A549 (cell line): ENCODE results near the gene AP2B1.

Experiments used
- FOSL2 ChIP-seq, 2 experiments: fragments of 450-650 bp in 1 of 2; fragments of >200 bp in 1 of 2; sonication (Bioruptor Twin) in 1 of 2; formaldehyde crosslinking; IDR thresholded peaks; 2 replicates each; pipeline versions ENCODE4 v1.5.0 to v1.6.1; 2016 to 2020; ENCODE audit warnings: mild to moderate bottlenecking in 1 of 2, moderate library complexity in 1 of 2
- KDM1A ChIP-seq: fragments of 200-600 bp; sonication (generic); IDR thresholded peaks from 2 replicates; pipeline ENCODE4 v1.6.1; 2016; ENCODE audit warnings: low read depth, mild to moderate bottlenecking
- PHF8 ChIP-seq: fragments of 200-600 bp; sonication (generic); IDR thresholded peaks from 2 replicates; pipeline ENCODE4 v1.6.1; 2016; ENCODE audit warnings: low read depth, mild to moderate bottlenecking, antibody characterized with exemption, moderate library complexity, borderline replicate concordance
- TF ChIP-seq, protein P1 (sequence below): fragments of >200 bp; sonication (Bioruptor Twin); formaldehyde crosslinking; IDR thresholded peaks from 3 replicates; pipeline ENCODE4 v1.5.1; 2016

DNA sequence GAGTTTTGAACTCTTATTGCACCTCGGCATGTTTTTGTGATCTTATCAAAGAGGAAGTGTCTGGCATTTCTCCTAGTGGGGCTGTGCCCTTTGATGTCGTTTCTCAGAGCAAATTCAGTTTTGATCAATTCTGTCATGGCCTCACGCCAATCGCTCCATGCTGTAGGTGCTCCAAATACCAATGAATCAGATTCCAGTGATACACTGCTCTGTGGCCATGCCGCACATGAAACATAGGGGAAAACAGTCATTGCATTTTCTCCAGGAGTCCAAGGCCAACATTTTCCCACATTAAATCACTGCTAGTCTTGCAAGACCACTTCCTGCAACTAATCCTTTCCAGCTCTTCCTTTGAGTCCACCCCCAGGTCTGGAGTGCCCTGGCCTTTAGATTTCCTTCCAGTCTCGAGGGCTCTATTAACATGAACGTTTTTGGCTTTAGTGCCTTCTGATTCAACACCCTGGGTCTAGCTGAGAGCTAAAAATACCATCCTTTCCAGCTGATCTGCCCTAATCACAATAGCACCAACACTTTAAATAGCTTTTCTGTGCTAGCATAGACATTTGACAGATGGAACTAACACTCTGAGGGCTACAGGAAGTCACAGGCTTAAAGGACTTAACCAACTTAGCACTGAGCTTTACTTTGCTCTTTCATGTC is 126.1 kb downstream of the AP2B1 start:
- TF ChIP-seq, protein P1, sequence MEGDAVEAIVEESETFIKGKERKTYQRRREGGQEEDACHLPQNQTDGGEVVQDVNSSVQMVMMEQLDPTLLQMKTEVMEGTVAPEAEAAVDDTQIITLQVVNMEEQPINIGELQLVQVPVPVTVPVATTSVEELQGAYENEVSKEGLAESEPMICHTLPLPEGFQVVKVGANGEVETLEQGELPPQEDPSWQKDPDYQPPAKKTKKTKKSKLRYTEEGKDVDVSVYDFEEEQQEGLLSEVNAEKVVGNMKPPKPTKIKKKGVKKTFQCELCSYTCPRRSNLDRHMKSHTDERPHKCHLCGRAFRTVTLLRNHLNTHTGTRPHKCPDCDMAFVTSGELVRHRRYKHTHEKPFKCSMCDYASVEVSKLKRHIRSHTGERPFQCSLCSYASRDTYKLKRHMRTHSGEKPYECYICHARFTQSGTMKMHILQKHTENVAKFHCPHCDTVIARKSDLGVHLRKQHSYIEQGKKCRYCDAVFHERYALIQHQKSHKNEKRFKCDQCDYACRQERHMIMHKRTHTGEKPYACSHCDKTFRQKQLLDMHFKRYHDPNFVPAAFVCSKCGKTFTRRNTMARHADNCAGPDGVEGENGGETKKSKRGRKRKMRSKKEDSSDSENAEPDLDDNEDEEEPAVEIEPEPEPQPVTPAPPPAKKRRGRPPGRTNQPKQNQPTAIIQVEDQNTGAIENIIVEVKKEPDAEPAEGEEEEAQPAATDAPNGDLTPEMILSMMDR: no peak
- TF ChIP-seq FOSL2 (IDR thresholded peaks at IDR 0.05): no peak
- TF ChIP-seq FOSL2 (CRISPR knock-in tag; IDR thresholded peaks at IDR 0.05): no peak
- TF ChIP-seq KDM1A: no peak
- TF ChIP-seq PHF8: no peak
